Stimulated activated CD8-positive, alpha-beta memory T cell treated with anti-CD3 and anti-CD28 coated beads, Interleukin-12 subunit alpha, Interleukin-12 subunit beta, amount 100 ng/mL, for 1 hour (primary cell): ENCODE data around the gene POLG.

ENCODE experiments used
- DNase-seq: peaks from one replicate; pipeline ENCODE4 v3.0.0-alpha.2; 2020; ENCODE audit warnings: low read depth

Gene POLG

DNA sequence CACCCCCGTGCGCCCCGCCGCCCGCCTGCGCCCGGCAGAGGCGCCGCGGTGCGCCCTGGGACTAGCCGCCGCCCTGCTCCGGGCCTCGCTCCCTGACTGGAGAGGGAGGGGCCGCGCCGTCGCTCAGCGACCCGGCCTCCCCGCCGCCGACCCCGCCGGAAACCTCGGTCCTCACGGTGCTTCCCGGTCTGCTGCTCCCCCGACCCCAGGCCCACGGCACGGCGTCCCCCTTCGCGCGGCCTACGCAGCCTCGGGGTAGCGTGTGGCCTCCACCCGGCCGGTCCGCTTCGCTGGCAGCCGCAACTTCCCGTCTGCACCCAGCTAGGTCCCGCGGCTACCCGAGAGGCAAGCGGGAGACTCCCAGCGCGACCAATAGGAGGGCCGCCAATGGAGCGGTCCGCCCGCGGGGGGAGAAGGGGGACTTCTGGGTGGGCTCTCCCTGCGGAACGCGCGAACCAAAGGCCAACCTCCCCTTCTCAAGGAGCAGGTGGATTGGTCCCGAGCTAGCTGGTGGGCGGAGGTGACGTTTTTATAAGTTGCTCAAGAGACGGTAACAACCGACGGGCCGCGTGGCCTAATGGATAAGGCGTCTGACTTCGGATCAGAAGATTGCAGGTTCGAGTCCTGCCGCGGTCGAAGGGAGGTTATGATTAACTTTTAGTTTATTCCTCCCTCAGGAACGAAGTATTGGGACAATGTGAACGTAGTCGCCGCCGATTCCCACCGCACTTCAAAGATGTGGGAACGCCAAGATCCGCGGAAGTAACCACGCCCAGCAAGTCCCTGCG, at the start of gene POLG:
POLG (minus strand) TSS at position 315 of the 788 bp plus-strand sequence. CDS start 1,070 bp downstream, outside the sequence.
- peak; percentile 98 for DNase-seq

GRCh38 chr15:89384176-89384604, 49.6 kb upstream of the POLG start:
- DNase-seq: no peak

DNA sequence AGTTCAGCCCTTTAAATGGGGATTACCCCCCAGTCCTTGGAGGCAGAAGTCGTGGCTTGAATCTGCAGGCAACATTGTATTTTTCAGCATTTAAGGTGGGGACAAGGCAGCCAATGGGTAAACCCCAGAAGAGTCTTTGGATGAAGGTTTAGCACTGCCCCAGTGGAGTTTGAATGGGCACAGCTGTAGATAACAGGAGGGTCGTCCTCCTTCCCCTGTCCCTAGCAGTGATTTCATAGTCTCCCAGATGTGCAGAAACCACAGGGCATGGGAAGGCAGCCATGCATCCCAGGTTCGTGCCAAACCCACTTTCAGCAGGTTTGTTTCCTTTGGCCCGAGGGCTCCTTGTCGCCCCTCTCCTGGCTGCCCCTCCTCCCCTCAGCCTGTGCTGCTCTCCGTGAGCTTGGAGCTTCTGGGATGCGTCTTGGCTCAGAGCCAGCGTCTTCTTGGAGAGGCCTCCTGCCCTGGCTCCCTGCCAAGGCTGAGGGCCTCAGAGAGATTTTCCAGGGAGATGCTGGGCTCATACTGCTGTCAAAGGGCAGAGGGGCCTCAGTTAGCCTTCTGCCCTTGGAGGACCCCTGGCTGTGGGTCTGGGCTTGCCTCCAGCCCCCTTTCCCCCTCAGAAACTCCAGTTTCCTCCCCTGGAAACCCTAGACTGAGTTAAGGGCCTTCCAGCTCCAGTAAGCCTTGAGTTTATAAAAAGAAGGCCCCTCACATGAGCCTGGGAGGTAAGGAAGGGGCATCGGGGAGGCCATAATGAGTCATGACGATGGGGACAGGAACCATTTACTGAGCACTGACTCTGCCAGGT, 48.9 kb upstream of the POLG start:
- no peak for DNase-seq

GRCh38 chr15:89381888-89382686, 47.5 kb upstream of the POLG start:
- DNase-seq: no peak

DNA sequence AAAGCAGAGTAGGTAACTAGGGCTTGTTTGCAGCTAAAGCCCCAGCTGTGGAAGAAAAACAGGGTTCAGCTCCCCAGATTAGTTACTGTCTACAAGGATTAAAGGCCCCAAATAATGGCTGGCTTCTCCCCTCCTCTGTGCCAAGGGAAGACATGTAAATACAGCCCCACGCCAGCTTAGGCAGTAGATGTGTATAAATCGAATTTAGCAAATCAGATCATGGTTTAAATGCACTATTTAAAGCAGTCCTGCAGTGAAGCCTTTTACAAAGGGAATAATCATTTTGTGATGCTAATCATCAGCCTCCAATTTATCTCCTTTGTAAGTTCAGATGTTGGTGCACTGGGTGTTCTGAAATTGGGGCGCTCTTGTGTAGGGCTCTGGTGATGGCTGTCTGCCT, 46.7 kb upstream of the POLG start:
- no peak for DNase-seq

GRCh38 chr15:89379818-89380217, 45.2 kb upstream of the POLG start:
- DNase-seq: no peak

DNA sequence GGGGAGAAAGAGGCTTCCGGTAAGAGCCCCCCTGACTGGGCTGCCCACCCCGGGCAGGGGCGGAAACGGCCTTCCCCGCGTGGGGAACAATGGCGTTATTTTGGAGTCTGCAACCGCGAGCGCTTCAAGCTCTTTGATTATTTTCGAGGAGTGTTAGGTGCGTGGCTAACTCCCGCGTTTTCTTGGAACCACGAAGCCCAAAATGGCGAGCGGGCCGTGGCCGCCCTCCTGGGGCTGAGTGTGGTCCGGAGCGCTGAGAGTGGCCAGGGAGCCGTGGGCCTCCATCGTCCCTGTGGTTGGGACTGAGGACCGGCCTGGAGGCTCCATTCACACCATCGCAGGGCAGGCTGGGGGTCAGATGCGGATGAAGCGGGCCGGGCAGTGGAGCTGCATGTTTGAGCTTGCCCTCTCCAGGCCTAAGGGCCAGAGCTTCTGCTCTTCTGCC, 44.6 kb upstream of the POLG start:
- no peak for DNase-seq

GRCh38 chr15:89378296-89379151, 43.9 kb upstream of the POLG start:
- DNase-seq: no peak

GRCh38 chr15:89377842-89378295, 43.2 kb upstream of the POLG start:
- DNase-seq: no peak

GRCh38 chr15:89377024-89377841, 42.6 kb upstream of the POLG start:
- no peak for DNase-seq

DNA sequence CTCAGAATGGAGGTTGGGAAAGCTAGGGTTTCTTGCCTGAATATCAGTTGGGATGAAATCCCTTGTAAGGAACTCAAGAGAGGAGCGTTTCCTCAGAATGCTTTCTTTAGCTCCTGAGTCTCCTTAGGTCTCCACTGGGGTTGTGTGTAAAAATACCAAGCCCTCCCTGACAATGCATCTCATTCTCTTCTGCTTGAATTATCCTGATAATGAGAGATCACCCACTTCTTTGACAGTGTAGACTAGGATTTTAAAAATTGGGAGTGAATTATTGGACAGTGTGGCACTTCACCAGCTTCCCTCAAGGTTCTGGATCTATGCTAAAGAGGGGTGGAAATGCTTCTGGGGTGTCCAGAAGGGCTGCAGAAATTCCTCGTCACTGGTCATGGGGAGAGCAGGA, 41.8 kb upstream of the POLG start:
- DNase-seq: no peak

- no peak for DNase-seq
Measured at GRCh38 chr15:89375093-89376005, 40.7 kb upstream of the POLG start.

DNA sequence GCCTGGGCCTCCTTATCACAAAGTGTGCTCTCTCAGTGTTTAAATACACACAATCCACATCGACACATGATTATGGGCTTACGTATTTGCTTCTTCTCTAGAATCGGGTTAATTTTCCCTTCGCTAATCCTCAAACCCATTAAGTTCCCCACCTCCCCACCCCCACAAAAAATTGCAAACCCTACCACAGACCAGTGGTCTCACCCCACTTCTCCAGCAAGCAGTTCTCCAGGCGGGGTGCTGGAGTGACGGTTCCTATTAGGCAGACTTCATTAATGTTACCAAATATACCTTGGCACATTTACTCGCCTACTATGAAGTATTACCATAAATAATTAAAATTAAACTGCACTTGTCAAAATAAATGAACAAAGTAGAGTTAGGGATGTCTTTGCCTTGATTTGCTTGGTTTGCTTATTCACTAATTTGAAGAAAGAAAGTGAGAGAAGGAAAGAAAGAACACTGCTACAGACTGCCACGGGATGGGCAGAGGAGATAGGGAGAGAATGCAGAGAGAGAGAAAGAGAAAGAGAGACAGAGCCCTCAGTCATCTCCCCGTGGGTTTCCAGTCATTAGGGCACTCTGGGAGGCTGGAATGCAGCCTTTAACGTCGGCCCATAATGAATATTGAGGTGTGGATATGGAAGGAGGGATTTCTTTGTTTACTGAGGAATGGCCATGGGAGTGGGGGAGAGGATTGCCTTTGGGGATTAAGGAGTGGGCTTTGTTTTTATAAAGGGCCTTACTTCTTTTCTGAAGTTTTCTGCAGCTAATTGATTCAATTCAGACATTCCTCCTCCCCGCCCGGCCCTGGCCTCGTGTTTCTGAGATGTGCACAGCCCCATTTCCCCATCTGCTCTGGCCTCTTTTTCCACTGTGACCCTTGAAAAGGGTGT, 39.7 kb upstream of the POLG start:
- DNase-seq: no peak

- DNase-seq: no peak
Measured at GRCh38 chr15:89372069-89372935, 37.7 kb upstream of the POLG start.

- no peak for DNase-seq
Measured at GRCh38 chr15:89371228-89372044, 36.8 kb upstream of the POLG start.

DNA sequence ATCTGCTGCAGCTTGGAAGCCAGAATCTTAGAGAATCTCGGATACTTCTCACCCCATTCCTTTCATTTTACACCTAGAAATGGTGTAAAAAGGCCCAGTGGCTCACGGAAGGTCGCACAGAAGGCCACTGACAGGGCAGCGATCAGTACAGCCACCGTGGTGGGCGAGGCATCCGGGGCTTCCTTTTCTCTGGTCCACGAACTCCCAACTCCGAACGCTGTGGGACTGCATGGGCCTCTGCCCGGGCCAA, 36.3 kb upstream of the POLG start:
- no peak for DNase-seq
